CD14-positive monocyte (primary cell): Measurements from ENCODE around the gene CCDC136. TPM values are rescaled to one million over a fixed set of nuclear protein-coding genes. Genes with fewer than 3 reads are reported as not detected.

Experiments used
- DNase-seq, 3 donors: peaks; one replicate each; pipeline ENCODE4 v3.0.0-alpha.2; 2011 to 2022
- H2AFZ ChIP-seq: 2 replicates; pipeline ENCODE4 v1.6.0; 2012; ENCODE audit warnings: mild to moderate bottlenecking, low read depth, low read length, inconsistent platforms; ENCODE audit not compliant: insufficient read depth, poor library complexity, severe bottlenecking
- H3K27ac ChIP-seq, 2 donors: 1 replicate in 1 of 2; 2 replicates in 1 of 2; pipeline ENCODE4 v1.5.1; 2012 to 2013; ENCODE audit warnings: low read length in 2 of 2, control low read depth in 1 of 2, inconsistent platforms in 1 of 2, low read depth in 1 of 2, mild to moderate bottlenecking in 1 of 2
- H3K27me3 ChIP-seq, 2 donors: one replicate each; pipeline versions ENCODE4 v1.6.0 to v1.6.1; 2011 to 2013; ENCODE audit warnings: low read length in 2 of 2; ENCODE audit not compliant: control insufficient read depth in 2 of 2, insufficient read depth in 2 of 2
- H3K36me3 ChIP-seq, 2 donors: replicated peaks in 1 of 2; 1 replicate in 1 of 2; 2 replicates in 1 of 2; pipeline versions ENCODE4 v1.5.1 to v1.6.1; 2012 to 2013; ENCODE audit warnings: low read length in 2 of 2, control low read depth in 1 of 2, inconsistent platforms in 1 of 2, mild to moderate bottlenecking in 1 of 2; ENCODE audit not compliant: insufficient read depth in 2 of 2, control insufficient read depth in 1 of 2
- H3K4me1 ChIP-seq, 2 donors: 1 replicate in 1 of 2; 2 replicates in 1 of 2; pipeline versions ENCODE4 v1.5.1 to v1.6.1; 2012 to 2013; ENCODE audit warnings: low read length in 2 of 2, control low read depth in 1 of 2, inconsistent platforms in 1 of 2, mild to moderate bottlenecking in 1 of 2, moderate library complexity in 1 of 2; ENCODE audit not compliant: insufficient read depth in 2 of 2, control insufficient read depth in 1 of 2
- H3K4me2 ChIP-seq: replicated peaks from 2 replicates; pipeline ENCODE3; 2012; ENCODE audit warnings: low read length, moderate library complexity, mild to moderate bottlenecking; ENCODE audit not compliant: poor library complexity, severe bottlenecking; ENCODE audit errors: extremely low read depth
- H3K4me3 ChIP-seq, 3 experiments: fragments of 200-600 bp in 1 of 3; sonication (generic) in 1 of 3; replicated peaks in 1 of 3; 1 replicate in 2 of 3; 2 replicates in 1 of 3; pipeline ENCODE4 v1.5.1; 2011 to 2013; ENCODE audit warnings: low read length in 3 of 3, mild to moderate bottlenecking in 3 of 3, control low read depth in 2 of 3, low read depth in 2 of 3, inconsistent platforms in 1 of 3, moderate library complexity in 1 of 3
- H3K79me2 ChIP-seq: 2 replicates; pipeline ENCODE4 v1.6.0; 2012; ENCODE audit warnings: mild to moderate bottlenecking, control low read depth, inconsistent platforms, low read length, moderate library complexity; ENCODE audit not compliant: insufficient read depth
- H3K9ac ChIP-seq: 2 replicates; pipeline ENCODE4 v1.6.0; 2017; ENCODE audit warnings: low read length, mild to moderate bottlenecking; ENCODE audit not compliant: insufficient read depth, poor library complexity, severe bottlenecking
- H3K9me3 ChIP-seq, 2 donors: replicated peaks in 1 of 2; 1 replicate in 1 of 2; 2 replicates in 1 of 2; pipeline versions ENCODE4 v1.5.1 to v1.6.1; 2012 to 2013; ENCODE audit warnings: low read length in 2 of 2, control low read depth in 1 of 2; ENCODE audit not compliant: control insufficient read depth in 1 of 2, insufficient read depth in 1 of 2
- H4K20me1 ChIP-seq: 2 replicates; pipeline ENCODE4 v1.6.0; 2012; ENCODE audit warnings: mild to moderate bottlenecking, low read length, control low read depth, moderate library complexity; ENCODE audit not compliant: insufficient read depth
- H3K27ac Mint-ChIP-seq, 7 donors: one replicate each; pipeline ENCODE4 v1.8.0; 2020; ENCODE audit warnings: mild to moderate bottlenecking in 7 of 7, mixed read lengths in 7 of 7, moderate library complexity in 6 of 7, inconsistent platforms in 2 of 7
- H3K27me3 Mint-ChIP-seq, 3 donors: one replicate each; pipeline ENCODE4 v1.8.0; 2021 to 2022; ENCODE audit warnings: low read depth in 3 of 3, mild to moderate bottlenecking in 3 of 3, mixed read lengths in 3 of 3, moderate library complexity in 3 of 3, inconsistent platforms in 1 of 3
- H3K36me3 Mint-ChIP-seq, 2 donors: one replicate each; pipeline ENCODE4 v1.8.0; 2020; ENCODE audit warnings: mixed read lengths in 2 of 2, inconsistent platforms in 1 of 2, mild to moderate bottlenecking in 1 of 2
- H3K4me1 Mint-ChIP-seq: one replicate; pipeline ENCODE4 v1.8.0; 2020; ENCODE audit warnings: mild to moderate bottlenecking, mixed read lengths
- H3K4me3 Mint-ChIP-seq, 2 donors: one replicate each; pipeline ENCODE4 v1.8.0; 2020; ENCODE audit warnings: mild to moderate bottlenecking in 2 of 2, mixed read lengths in 2 of 2, moderate library complexity in 1 of 2
- H3K9me3 Mint-ChIP-seq, 7 donors: one replicate each; pipeline ENCODE4 v1.8.0; 2020 to 2022; ENCODE audit warnings: mixed read lengths in 7 of 7, mild to moderate bottlenecking in 6 of 7, moderate library complexity in 6 of 7, inconsistent platforms in 2 of 7
- WGBS: methylation state at CpG from one replicate; pipeline ENCODE4 v1.1.5; 2013; ENCODE audit warnings: missing lambda C conversion rate; ENCODE audit not compliant: insufficient coverage; 5-methylcytosine and 5-hydroxymethylcytosine counted together
- intact Hi-C, 2 donors: fragments of 100-400 bp; cut with micrococcal nuclease; formaldehyde crosslinking; loops; one replicate each; pipeline versions ENCODE4 v1.15.0 to v1.15.1; 2023
- polyA plus RNA-seq, 3 donors: library from polyadenylated mRNA; depleted of rRNA in 1 of 3; unstranded in 2 of 3; stranded (reverse) in 1 of 3; fragments of 300-500 nt in 2 of 3; fragments of >200 nt in 1 of 3; fragmentation: Illumina TruSeq in 2 of 3; gene quantifications; 1 replicate in 2 of 3; 2 replicates in 1 of 3; pipeline ENCODE4 v1.2.3, GENCODE V29; 2012 to 2021
- TF ChIP-seq, protein P1 (sequence below): fragments of 200-600 bp; IDR thresholded peaks from one replicate; pipeline ENCODE4 v1.8.0; 2022; ENCODE audit warnings: antibody characterized with exemption, mild to moderate bottlenecking

Gene CCDC136
- polyA plus RNA-seq, 3 donors, result 0.26 to 2.6 TPM; not detected in 1

DNA sequence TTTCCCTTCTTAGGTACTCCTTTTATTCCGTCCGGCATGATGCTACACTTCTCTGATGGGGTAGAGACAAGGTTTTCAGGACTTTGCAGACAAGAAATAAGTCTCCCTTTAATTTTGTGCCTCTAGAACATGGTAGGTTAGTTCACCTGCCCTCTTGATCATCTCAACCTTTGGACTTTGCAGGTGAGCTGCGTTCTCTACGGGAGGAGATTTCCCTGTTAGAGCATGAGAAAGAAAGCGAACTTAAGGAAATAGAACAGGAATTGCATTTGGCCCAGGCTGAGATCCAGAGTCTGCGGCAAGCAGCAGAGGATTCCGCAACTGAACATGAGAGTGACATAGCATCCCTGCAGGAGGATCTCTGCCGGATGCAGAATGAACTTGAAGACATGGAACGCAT lies 9.2 kb downstream of the CCDC136 start:
- no peak overlapping the region for H3K27ac Mint-ChIP-seq
- Histone ChIP-seq H4K20me1 (no peaks in the 10 kb centered on the region), H3K9me3 (no peaks in the 10 kb centered on the region), H2AFZ (no peak overlapping the region), H3K27ac (no peak overlapping the region), H3K79me2 (no peaks in the 10 kb centered on the region), H3K4me3 (no peak overlapping the region), H3K36me3 (no peaks in the 10 kb centered on the region), H3K27me3 (no peaks in the 10 kb centered on the region), H3K4me2 (no peak overlapping the region), H3K9ac (no peak overlapping the region), H3K4me1 (no peaks in the 10 kb centered on the region)
- WGBS, result 99% methylated on average over 7 of the region's 9 CpGs
- H3K9me3 Mint-ChIP-seq, result peaks cover 0 to 2% (median 0%) of the 10 kb centered on the region in 7 donors
- H3K27me3 Mint-ChIP-seq, result peaks cover 0 to 2% (median 0%) of the 10 kb centered on the region in 3 donors
- TF ChIP-seq, protein P1, sequence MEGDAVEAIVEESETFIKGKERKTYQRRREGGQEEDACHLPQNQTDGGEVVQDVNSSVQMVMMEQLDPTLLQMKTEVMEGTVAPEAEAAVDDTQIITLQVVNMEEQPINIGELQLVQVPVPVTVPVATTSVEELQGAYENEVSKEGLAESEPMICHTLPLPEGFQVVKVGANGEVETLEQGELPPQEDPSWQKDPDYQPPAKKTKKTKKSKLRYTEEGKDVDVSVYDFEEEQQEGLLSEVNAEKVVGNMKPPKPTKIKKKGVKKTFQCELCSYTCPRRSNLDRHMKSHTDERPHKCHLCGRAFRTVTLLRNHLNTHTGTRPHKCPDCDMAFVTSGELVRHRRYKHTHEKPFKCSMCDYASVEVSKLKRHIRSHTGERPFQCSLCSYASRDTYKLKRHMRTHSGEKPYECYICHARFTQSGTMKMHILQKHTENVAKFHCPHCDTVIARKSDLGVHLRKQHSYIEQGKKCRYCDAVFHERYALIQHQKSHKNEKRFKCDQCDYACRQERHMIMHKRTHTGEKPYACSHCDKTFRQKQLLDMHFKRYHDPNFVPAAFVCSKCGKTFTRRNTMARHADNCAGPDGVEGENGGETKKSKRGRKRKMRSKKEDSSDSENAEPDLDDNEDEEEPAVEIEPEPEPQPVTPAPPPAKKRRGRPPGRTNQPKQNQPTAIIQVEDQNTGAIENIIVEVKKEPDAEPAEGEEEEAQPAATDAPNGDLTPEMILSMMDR, result no peak
- DNase-seq, result no peak
- no peak overlapping the region for H3K4me3 Mint-ChIP-seq
- no peaks in the 10 kb centered on the region for H3K36me3 Mint-ChIP-seq
- peaks cover 5% of the 10 kb centered on the region for H3K4me1 Mint-ChIP-seq
- intact Hi-C loops, result no loop called here

DNA sequence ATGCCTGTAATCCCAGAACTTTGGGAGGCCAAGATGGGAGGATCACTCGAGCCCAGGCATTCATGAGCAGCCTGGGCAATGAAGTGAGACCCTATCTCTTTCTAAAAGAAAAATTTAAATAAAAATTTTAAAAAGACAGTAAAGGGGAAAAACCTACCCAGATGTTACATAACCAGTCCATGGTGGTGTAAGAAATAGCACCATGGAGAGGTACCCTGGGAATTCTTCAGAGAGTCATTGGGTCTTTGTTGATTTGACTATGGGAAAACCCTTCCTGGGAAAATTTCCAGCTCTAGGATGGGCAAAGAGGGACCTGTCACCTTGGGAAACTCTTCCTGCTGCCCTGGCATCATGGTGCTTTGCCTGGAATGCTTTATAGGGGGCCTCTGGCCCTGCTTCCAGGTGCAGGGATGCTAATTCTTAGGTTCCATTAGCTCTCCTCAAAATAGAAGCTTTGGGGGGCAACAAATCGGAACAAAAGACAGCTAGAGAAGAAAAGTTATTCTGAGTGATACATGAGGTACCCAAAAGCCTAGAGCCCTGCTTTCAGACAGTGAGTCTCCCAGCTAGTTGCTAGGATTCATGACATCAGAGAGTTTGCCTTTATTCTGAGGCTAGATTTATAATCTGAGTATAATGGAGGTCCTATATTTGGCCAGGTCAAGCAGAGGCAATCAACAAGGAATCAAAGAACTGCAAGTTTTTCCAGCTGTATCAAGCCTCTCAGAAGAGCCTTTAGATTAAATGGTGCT lies 10.1 kb downstream of the CCDC136 start:
- peaks cover 0 to 2% (median 2%) of the 10 kb centered on the region in 3 donors for H3K27me3 Mint-ChIP-seq
- Histone ChIP-seq H3K27ac (no peak overlapping the region), H3K4me1 (no peaks in the 10 kb centered on the region), H3K4me2 (no peak overlapping the region), H3K4me3 (no peak overlapping the region), H3K79me2 (no peaks in the 10 kb centered on the region), H3K27me3 (no peaks in the 10 kb centered on the region), H3K9me3 (no peaks in the 10 kb centered on the region), H2AFZ (no peak overlapping the region), H3K9ac (no peak overlapping the region), H4K20me1 (no peaks in the 10 kb centered on the region), H3K36me3 (no peaks in the 10 kb centered on the region)
- H3K9me3 Mint-ChIP-seq, result peaks cover 0 to 2% (median 0%) of the 10 kb centered on the region in 7 donors
- no peak overlapping the region for H3K27ac Mint-ChIP-seq
- no peak overlapping the region for H3K4me3 Mint-ChIP-seq
- TF ChIP-seq, protein P1, result no peak
- intact Hi-C loops, result no loop called here
- no peak for DNase-seq
- no peaks in the 10 kb centered on the region for H3K36me3 Mint-ChIP-seq
- no CpG with 5 or more reads among the region's 2 CpGs for WGBS
- peaks cover 5% of the 10 kb centered on the region for H3K4me1 Mint-ChIP-seq
